Neural progenitor cell (in vitro differentiated cells): ENCODE results near the gene LBX2.

ENCODE experiments used
- EZH2 ChIP-seq: fragments of 200-600 bp; sonication (generic); IDR thresholded peaks from 2 replicates; pipeline ENCODE4 v1.6.1; 2017; ENCODE audit warnings: antibody characterized with exemption, mild to moderate bottlenecking, moderate library complexity
- EZH2phosphoT487 ChIP-seq: fragments of 200-600 bp; sonication (generic); IDR thresholded peaks from 2 replicates; pipeline ENCODE4 v1.6.1; 2017; ENCODE audit warnings: antibody characterized with exemption
- TF ChIP-seq, protein P1 (sequence below): fragments of 200-600 bp; sonication (generic); IDR thresholded peaks from 2 replicates; pipeline ENCODE4 v1.5.1; 2017; ENCODE audit warnings: antibody characterized with exemption, mild to moderate bottlenecking

DNA sequence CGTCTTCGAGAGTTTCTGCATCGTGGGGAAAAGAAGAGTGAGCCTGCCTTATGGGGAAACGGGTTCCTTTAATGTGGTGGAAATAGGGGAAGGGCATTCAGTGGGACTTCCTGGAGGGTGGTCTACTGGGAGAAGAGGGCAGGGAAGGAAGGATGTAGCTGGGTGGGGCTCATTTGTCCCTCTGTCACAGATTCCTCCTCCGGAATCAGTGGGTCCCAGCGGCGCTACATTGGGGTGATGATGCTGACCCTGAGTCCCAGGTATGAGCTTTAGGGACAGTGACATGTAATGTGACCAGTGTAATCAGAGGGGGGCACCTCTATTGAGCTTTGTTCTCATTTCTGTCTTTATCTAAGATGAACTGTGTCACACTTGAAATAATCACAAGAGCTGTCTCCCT lies 32.3 kb upstream of the LBX2 start:
- TF ChIP-seq, protein P1, sequence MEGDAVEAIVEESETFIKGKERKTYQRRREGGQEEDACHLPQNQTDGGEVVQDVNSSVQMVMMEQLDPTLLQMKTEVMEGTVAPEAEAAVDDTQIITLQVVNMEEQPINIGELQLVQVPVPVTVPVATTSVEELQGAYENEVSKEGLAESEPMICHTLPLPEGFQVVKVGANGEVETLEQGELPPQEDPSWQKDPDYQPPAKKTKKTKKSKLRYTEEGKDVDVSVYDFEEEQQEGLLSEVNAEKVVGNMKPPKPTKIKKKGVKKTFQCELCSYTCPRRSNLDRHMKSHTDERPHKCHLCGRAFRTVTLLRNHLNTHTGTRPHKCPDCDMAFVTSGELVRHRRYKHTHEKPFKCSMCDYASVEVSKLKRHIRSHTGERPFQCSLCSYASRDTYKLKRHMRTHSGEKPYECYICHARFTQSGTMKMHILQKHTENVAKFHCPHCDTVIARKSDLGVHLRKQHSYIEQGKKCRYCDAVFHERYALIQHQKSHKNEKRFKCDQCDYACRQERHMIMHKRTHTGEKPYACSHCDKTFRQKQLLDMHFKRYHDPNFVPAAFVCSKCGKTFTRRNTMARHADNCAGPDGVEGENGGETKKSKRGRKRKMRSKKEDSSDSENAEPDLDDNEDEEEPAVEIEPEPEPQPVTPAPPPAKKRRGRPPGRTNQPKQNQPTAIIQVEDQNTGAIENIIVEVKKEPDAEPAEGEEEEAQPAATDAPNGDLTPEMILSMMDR: no peak
- TF ChIP-seq EZH2 (no peak), EZH2phosphoT487 (no peak)
